GDM1 (cell line): Measurements from ENCODE around the gene RUVBL2.

ENCODE experiments used
- DNase-seq: peaks from one replicate; lab custom pipeline; 2025; lab: John Stamatoyannopoulos, UW

Gene RUVBL2

DNA sequence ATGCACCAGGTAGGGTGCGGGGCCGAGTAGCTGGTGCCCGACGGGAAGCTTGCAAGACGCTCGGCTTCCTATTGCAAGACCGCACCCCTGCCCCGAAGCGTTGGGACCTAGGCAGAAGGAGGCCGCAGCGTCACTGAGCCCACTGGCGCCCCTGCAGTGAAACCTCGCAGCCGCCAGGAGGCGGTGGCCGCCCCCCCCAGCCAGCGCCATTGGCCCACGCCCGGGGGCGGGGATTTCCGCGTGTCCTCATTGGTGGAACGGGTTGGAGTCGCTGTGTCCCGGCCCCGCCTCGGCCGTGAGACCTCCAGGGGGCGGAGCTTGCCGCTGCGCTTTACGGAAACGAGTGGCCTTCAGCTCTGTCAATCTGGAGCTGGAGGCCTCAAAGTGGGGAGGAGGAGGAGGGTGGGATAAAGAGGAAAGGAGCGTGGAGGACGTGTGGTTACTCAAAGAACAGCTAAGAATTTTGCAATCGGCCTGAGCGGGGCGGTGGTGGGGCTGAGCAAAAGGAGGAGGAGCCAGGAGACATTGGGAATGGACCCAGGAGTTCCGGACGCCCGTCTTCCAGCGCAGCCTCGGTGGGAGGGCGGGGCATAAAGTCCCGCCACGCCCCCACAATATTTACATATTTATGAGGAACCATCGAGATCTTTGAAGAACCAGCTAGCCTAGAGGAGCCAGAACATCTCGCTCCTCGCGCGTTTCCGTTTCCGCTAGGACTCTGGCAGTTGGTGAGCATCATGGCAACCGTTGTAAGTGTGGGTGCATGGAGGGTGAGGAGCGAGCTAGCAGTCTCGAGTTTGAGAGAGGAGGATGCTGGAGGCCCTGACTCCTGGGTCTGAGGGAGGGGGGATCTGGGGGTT lies at the start of gene RUVBL2, which contains the start of gene GYS1:
Gene RUVBL2 (plus strand): TSS at position 713 of the 860 bp plus-strand sequence. CDS start 25 bp downstream, at position 738.
Gene GYS1 (minus strand): TSS at position 135 of the 860 bp plus-strand sequence. CDS start 197 bp downstream, outside the sequence.
- peak; percentile 99 for DNase-seq

GRCh38 chr19:48945415-48945814 lies 48.3 kb upstream of the RUVBL2 start:
- no peak for DNase-seq

DNA sequence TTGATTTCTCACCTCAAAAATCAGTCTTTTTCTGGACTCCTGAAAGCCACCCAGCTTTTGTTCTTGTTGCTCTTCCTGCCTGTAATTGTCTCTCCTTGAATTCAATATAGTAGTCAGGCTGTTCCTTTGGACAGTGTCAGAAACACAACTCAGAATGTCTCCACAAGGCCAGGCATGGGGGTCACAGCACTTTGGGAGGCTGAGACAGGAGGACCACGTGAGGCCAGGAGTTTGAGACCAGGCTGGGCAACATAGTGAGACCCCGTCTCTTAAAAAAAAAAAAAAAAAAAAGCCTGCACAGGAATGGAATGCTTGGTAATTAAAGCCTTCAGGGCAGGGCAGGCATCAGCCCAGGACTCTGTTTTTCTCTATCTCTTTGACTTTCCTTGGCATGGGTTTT lies 47.9 kb upstream of the RUVBL2 start:
- DNase-seq: no peak

DNA sequence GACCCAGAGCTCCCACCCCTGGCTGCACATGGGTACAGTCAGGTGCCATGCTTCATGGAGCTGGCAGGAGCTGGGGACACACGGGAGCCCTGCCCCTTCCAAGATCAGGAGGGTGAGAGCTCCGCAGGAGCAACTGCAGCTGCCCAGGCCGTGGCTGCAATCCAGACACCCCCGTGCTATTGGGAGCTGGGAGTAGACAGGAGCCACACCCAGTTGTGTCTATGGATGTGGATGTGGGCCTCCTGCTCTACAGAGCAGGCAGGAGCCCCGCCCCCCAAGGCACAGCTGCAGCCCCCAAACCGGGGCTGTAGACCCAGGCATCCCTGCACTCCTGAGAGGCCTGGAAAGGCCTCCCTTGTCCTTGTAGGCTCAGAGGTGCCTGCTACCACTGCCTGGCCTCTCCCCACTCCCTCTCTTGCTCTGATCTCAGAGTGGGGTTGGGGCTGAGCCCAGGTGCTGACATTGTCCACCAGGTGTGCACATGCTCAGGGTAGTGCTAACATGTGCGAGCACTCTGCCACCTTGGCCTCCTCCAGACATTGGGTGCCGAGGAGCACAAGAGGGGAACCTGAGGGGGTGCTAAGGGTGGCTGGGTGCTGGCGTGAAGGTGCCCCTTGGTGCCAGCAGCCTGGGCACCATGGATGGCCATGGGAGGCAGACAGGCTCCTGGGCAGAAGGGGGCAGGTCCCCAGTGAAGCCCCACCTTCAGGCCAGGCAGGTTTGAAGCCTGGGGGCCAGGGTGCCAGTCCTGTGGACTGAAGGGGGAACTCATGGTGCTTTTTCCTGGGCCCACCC lies 47.0 kb upstream of the RUVBL2 start:
- no peak for DNase-seq

- DNase-seq: no peak
Measured at GRCh38 chr19:48947258-48947542, 46.5 kb upstream of the RUVBL2 start.

- DNase-seq: no peak
Measured at GRCh38 chr19:48950159-48950558, 43.5 kb upstream of the RUVBL2 start.

DNA sequence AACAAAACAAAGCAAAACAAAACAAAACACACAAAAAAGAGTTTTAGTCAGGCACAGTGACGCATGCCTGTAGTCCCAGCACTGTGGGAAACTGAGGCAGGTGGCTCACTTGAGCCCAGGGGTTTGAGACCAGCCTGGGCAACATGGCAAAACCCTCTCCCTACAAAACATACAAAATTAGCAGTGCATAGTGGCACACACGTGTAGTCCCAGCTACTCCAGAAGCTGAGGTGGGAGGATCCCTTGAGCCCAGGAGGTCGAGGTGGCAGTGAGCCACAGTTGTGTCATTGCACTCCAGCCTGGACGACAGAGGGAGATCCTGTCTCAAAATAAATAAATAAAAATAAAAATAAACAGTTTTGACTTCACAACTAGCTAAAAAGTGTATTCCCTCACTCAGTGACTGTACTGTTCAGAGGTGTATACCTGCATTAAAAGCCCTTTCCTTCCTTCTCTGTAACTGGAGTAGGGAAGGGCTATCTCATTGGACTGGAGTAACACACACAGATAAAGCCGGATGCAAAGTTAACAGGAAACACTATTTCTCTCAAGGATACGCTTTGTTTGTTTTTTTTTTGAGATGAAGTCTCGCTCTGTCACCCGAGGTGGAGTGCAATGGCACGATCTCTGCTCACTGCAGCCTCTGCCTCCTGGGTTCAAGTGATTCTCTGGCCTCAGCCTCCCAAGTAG lies 42.7 kb upstream of the RUVBL2 start:
- DNase-seq: no peak

- no peak for DNase-seq
Measured at GRCh38 chr19:48953141-48953540, 40.5 kb upstream of the RUVBL2 start.

GRCh38 chr19:48953990-48954594 lies 39.6 kb upstream of the RUVBL2 start:
- DNase-seq: no peak

- peak; percentile 93 for DNase-seq
Measured at GRCh38 chr19:48954595-48955307, 38.9 kb upstream of the RUVBL2 start, which contains the start of gene BAX. TSS of gene BAX (plus strand) at chr19:48954875. CDS start at chr19:48954929, 54 bp downstream.

DNA sequence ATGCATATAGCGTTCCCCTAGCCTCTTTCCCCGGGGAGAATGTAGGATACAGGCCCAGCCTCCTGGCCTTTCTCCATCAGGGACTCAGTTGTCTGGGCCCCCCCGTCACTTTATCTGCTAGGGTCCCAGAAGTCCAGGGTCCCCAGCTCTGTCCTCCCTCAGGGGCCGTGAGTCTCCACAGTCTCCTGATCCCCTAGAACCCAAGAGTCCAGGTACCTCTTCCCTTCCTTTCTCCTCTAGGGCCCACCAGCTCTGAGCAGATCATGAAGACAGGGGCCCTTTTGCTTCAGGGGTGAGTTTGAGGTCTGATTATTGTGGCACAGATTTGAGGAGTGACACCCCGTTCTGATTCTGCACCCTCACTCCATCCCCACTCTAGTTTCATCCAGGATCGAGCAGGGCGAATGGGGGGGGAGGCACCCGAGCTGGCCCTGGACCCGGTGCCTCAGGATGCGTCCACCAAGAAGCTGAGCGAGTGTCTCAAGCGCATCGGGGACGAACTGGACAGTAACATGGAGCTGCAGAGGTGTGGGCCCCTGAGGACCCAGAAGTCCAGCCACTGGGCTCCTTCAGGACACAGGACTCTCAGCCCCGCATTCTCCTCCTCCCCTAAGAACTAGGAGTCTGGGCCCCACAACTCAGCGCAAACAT lies 38.3 kb upstream of the RUVBL2 start:
- DNase-seq: no peak

- DNase-seq: no peak
Measured at GRCh38 chr19:48958006-48958405, 35.7 kb upstream of the RUVBL2 start.

GRCh38 chr19:48959341-48960239 lies 34.1 kb upstream of the RUVBL2 start:
- DNase-seq: peak; percentile 30

DNA sequence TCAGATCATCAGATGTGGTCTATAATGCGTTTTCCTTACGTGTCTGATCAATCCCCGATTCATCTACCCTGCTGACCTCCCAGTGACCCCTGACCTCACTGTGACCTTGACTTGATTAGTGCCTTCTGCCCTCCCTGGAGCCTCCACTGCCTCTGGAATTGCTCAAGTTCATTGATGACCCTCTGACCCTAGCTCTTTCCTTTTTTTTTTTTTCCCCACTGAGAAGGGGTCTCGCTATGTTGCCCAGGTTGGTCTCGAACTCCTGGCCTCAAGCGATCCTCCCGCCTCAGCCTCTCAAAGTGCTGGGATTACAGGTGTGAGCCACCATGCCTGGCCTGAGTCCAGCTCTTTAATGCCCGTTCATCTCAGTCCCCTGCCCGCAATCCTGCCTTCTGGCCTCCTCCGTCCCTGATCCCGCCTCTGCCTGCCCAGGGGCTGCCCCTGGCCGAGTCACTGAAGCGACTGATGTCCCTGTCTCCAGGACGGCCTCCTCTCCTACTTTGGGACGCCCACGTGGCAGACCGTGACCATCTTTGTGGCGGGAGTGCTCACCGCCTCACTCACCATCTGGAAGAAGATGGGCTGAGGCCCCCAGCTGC lies 32.5 kb upstream of the RUVBL2 start:
- no peak for DNase-seq

GRCh38 chr19:48961673-48962028 lies 32.0 kb upstream of the RUVBL2 start:
- DNase-seq: no peak

- peak; percentile 56 for DNase-seq
Measured at GRCh38 chr19:48962029-48962848, 31.4 kb upstream of the RUVBL2 start.

- no peak for DNase-seq
Measured at GRCh38 chr19:48962849-48963165, 30.9 kb upstream of the RUVBL2 start.

GRCh38 chr19:48963371-48964204 lies 30.1 kb upstream of the RUVBL2 start:
- DNase-seq: peak; percentile 55
